ENCODE measurements around the gene TAS2R9.
"Not testable (repeated sequence)": the region's sequence is repeated elsewhere in the genome, so short reads cannot be mapped to it uniquely, and the experiment has no call there.

Gene TAS2R9

GRCh38 chr12:10810068-10810467 is at the start of gene TAS2R9:
TAS2R9 (minus strand) TSS chr12:10810168; CDS start chr12:10810075, 93 bp downstream.
- DNase-seq, result no peak

DNA sequence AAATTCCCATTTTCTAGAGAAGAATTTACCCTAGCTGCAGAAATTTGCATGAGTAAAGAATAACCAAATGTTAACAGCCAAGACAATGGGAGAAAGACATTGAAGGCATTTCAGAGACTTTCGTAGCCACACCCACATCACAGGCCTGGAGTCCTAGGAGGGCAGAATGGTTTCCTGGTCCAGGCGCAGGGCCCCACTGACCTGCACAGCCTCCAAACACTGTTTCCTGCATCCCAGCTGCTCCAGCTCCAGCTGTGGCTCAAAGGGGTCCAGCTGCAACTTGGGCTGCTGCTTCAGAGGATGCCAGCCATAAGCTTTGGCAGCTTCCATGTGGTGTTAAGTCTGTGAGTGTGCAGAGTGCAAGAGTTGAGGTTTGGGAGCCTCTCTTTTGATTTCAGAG is 45.8 kb upstream of the TAS2R9 start:
- DNase-seq, result no peak

GRCh38 chr12:10853776-10854175 is 43.8 kb upstream of the TAS2R9 start:
- no peak for DNase-seq

DNA sequence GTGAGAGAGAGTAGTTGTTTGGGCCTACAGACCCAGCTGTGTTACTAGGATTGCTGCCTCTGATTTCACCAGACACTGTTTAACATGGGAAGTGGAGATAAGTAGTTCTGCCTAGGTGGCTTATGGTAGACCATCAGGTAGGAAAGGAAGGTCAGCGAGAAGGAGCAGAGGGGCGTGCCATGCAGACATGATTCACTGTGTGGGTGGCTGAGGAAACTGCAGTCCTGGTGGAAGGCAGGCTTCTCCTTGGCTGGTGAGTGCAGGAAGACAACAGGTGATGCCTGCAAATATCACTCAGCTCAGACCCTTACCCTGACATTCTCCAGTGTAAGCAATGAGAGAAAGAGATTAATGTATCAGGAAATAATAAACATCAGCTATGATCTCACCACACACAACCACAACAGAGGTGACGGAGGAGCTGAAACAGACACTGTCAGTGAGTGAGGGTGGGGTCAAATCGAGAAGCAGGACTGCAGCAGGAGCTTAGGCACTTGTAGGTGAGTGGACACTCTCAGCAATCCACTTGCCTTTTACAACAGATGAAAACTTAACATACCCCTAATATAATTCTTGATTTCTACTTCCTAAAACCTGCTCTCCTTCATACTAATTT is 41.4 kb upstream of the TAS2R9 start:
- DNase-seq, result no peak

GRCh38 chr12:10849425-10849878 is 39.5 kb upstream of the TAS2R9 start, which contains the start of gene PRR4:
PRR4 (minus strand) TSS chr12:10849475; CDS start chr12:10849437, 38 bp downstream.
- no peak for DNase-seq

- no peak for DNase-seq
These were observed 37.8 kb upstream of the TAS2R9 start for GRCh38 chr12:10847744-10848143.

DNA sequence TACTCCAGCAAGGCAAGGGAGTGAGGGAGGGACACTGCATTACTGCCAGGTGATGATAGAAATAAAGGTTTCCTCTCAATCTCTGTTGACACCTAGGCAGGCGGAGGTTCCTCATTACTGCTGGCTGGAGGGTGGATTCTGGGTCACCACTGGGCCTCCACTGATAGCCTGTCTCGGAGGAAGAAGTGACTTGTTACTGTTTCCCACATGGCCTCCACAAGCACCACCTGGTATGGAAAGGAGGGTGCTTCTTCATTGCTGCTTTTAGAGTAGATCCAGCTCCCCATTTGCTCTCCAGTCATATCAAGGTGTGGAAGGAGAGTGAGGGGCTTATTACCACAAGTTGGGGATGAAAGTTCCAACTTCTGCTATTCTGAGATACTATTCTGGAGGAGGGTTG is 32.9 kb upstream of the TAS2R9 start:
- DNase-seq, result no peak

DNA sequence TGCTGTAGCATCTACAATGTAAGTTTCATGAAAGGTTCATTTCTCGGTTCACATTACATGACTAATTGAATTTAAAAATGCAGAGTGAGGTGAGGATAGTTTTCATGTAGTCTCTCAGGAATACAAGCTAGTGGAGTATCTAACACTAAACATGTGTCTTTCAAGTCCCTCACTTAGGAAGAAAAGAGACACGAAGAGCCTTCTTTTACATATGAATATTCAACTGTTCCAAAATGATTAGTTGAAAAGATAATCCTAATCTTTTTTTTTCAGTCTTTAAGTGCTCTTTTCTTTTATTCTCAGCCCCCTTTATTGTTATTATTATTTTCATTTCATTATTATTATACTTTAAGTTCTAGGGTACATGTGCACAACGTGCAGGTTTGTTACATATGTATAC is 28.5 kb upstream of the TAS2R9 start:
- DNase-seq, result no peak

- DNase-seq, result no peak
These were observed 20.0 kb upstream of the TAS2R9 start for GRCh38 chr12:10829994-10830393.

GRCh38 chr12:10826258-10826657 is 16.3 kb upstream of the TAS2R9 start, which contains the start of gene TAS2R10:
TAS2R10 (minus strand) TSS chr12:10826358; CDS start chr12:10826269, 89 bp downstream.
- no peak for DNase-seq

GRCh38 chr12:10824957-10825356 is 15.0 kb upstream of the TAS2R9 start:
- DNase-seq, result no peak

DNA sequence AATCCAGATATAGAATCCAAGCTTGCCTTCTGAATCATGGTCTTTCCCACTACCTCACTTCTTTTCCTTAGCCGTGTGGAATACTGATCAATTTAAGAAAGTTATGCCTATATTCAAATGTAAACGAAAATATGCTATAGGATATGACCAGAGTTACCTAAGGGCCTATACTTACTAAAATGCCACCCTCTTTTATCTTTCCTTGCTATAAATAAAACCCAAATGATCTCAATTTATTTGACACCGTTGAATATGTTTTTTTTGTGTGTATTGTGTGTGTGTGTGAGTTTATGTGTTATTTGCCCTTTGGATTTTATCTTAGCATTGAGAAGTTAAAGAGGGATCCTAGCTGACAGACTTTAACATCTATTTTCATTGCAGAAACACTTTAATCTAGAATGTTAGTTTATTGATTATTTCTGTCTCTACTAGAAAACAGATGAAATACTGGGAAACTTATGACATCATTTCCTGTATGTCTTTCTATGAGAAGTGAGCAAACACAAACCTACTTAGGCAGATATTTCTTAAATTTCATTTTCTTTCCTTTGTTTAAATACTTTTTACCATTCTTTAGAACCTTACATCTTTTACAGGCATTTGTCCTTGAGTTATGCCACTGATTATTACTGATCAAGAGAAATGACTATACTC is 2.0 kb upstream of the TAS2R9 start:
- DNase-seq, result no peak

GRCh38 chr12:10807186-10807585 is 2.8 kb downstream of the TAS2R9 start, which contains the start of gene TAS2R8:
TAS2R8 (minus strand) TSS chr12:10807286; CDS start chr12:10806980, 306 bp downstream.
- no peak for DNase-seq

GRCh38 chr12:10802587-10802986 is 7.4 kb downstream of the TAS2R9 start, which contains the start of gene TAS2R7:
TAS2R7 (minus strand) TSS chr12:10802627; CDS start chr12:10802570, 57 bp downstream.
- DNase-seq, result no peak

DNA sequence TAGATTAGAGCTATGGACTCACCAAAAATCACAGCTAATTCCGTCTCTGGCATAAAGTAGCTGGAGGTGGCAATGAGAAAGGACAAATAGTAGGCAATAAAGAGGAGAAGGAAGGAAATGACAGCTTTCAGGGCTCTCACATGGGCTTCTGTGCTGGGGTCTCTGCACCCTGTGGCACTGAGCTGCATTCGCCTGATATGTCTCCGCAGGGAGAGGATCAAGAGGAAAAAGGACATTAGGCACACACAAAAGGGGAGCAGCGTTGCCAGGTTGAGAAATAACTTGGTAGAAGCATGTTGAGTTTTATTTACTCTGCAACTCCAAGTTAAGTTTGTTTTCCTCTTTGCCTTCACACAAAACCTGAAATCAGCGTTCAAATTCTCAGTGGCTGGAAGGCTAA is 8.2 kb downstream of the TAS2R9 start:
- DNase-seq, result no peak

- DNase-seq, result no peak
These were observed 15.7 kb downstream of the TAS2R9 start for GRCh38 chr12:10794222-10794621.

- DNase-seq, result not testable (repeated sequence)
These were observed 18.2 kb downstream of the TAS2R9 start for GRCh38 chr12:10791769-10792168.

GRCh38 chr12:10783252-10783651 is 26.7 kb downstream of the TAS2R9 start:
- no peak for DNase-seq

DNA sequence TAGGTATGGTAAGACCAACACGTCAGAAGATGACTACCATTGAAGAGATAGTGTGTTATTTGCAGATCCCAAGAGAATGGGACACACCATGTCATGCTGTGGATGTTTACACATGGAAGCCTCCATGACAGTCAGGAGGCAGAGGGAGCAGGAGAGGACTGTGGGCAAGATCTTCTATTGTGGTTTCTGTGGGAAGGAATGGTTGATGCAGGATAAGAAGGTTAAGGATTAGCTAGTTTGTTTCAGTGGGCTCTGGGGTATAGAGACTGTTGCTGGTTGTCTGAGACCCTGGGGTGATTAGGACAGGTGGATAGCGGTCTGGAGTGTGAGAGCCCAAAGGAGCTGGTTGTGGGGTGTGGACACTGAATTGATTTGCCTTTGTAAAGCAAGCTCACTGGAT is 30.9 kb downstream of the TAS2R9 start:
- no peak for DNase-seq

- no peak for DNase-seq
These were observed 38.7 kb downstream of the TAS2R9 start for GRCh38 chr12:10771132-10771733.

DNA sequence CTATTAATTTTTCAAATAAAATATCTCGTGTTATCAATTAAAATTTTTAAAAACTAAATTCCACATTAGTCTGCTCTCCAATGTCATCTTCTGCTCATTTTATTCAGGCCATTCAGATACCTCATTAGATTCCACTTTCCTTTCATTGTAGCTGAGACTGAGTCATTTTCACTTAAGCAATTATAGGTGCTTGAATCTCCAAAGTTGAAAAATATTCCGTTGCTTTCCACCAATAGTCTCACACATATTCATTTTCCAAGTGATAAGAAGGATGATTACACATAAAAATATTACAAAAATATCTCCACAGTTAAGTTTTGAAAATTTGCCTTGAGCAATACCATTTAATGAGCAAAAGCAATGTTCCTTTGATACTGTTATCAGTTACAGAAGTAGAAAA is 50.3 kb downstream of the TAS2R9 start:
- DNase-seq, result no peak
